B cell (primary cell): ENCODE measurements around the gene TBC1D14. TPM values are rescaled to one million over a fixed set of nuclear protein-coding genes. Genes with fewer than 3 reads are reported as not detected.
A peak's percentile ranks its signal among the peaks of the same experiment; 100 is the strongest.

Source experiments
- ATAC-seq: fragments of 200-7000 bp; cut with Tn5 transposase; one replicate; pipeline ENCODE4 v1.10.0; 2021; ENCODE audit warnings: low read depth, mild to moderate bottlenecking, moderate number of reproducible peaks, moderate library complexity
- CTCF ChIA-PET: fragments of 350-600 bp; sonication (Branson Sonifier 250); formaldehyde crosslinking; loops from one replicate; lab custom pipeline; 2021; ENCODE audit warnings: antibody characterized with exemption, inconsistent platforms; lab: Charles Lee
- POLR2A ChIA-PET: fragments of 350-600 bp; sonication (Branson Sonifier 250); formaldehyde crosslinking; loops from one replicate; lab custom pipeline; 2021; ENCODE audit warnings: antibody characterized with exemption; lab: Charles Lee
- DNase-seq: peaks from one replicate; pipeline ENCODE4 v3.0.0; 2013
- H2AFZ ChIP-seq: 2 replicates; pipeline ENCODE4 v1.6.1; 2012; ENCODE audit warnings: mild to moderate bottlenecking, low read depth, low read length; ENCODE audit not compliant: insufficient read depth, poor library complexity, severe bottlenecking
- H3K27ac ChIP-seq, 2 donors: 1 replicate in 1 of 2; 2 replicates in 1 of 2; pipeline ENCODE4 v1.5.1; 2012 to 2013; ENCODE audit warnings: low read length in 2 of 2, mild to moderate bottlenecking in 2 of 2, moderate library complexity in 1 of 2
- H3K27me3 ChIP-seq, 4 experiments: fragments of 200-600 bp in 1 of 4; sonication (generic) in 1 of 4; replicated peaks in 1 of 4; 1 replicate in 2 of 4; 2 replicates in 2 of 4; pipeline versions ENCODE4 v1.6.1 to v1.7.0; 2013 to 2016; ENCODE audit warnings: low read length in 3 of 4, mild to moderate bottlenecking in 2 of 4, mixed read lengths in 1 of 4, moderate library complexity in 1 of 4; ENCODE audit not compliant: insufficient read depth in 4 of 4, control insufficient read depth in 3 of 4; ENCODE audit errors: control extremely low read depth in 1 of 4
- H3K36me3 ChIP-seq, 2 experiments: replicated peaks in 1 of 2; 1 replicate in 1 of 2; 2 replicates in 1 of 2; pipeline versions ENCODE4 v1.6.1 to v1.7.1; 2013; ENCODE audit warnings: low read length in 1 of 2; ENCODE audit not compliant: insufficient read depth in 2 of 2, control insufficient read depth in 1 of 2; ENCODE audit errors: control extremely low read depth in 1 of 2, extremely low read depth in 1 of 2
- H3K4me1 ChIP-seq, 2 donors: fragments of 200-600 bp in 1 of 2; sonication (generic) in 1 of 2; 1 replicate in 1 of 2; 2 replicates in 1 of 2; pipeline versions ENCODE4 v1.5.1 to v1.6.1; 2013 to 2017; ENCODE audit warnings: low read length in 2 of 2; ENCODE audit not compliant: control insufficient read depth in 2 of 2, insufficient read depth in 2 of 2
- H3K4me2 ChIP-seq: replicated peaks from 2 replicates; pipeline ENCODE3; 2012; ENCODE audit warnings: mild to moderate bottlenecking, low read depth, low read length; ENCODE audit not compliant: poor library complexity, severe bottlenecking
- H3K4me3 ChIP-seq, 5 experiments: fragments of 200-600 bp in 1 of 5; sonication (generic) in 1 of 5; 1 replicate in 3 of 5; 2 replicates in 2 of 5; pipeline versions ENCODE4 v1.5.1 to v1.7.0; 2011 to 2016; ENCODE audit warnings: low read length in 4 of 5, mild to moderate bottlenecking in 4 of 5, low read depth in 2 of 5, control low read depth in 1 of 5, moderate library complexity in 1 of 5; ENCODE audit not compliant: insufficient read depth in 1 of 5; ENCODE audit errors: control extremely low read depth in 1 of 5, extremely low read depth in 1 of 5
- H3K79me2 ChIP-seq: fragments of 200-600 bp; sonication (generic); one replicate; pipeline ENCODE4 v1.6.0; 2016; ENCODE audit warnings: low read length; ENCODE audit not compliant: control insufficient read depth, insufficient read depth
- H3K9ac ChIP-seq: fragments of 200-600 bp; sonication (generic); 2 replicates; pipeline ENCODE4 v1.6.1; 2017; ENCODE audit warnings: mild to moderate bottlenecking, low read length, moderate library complexity
- H3K9me3 ChIP-seq, 3 donors: one replicate each; pipeline versions ENCODE4 v1.6.1 to v1.7.1; 2013; ENCODE audit warnings: low read length in 2 of 3; ENCODE audit not compliant: control insufficient read depth in 2 of 3, insufficient read depth in 1 of 3; ENCODE audit errors: control extremely low read depth in 1 of 3
- H4K20me1 ChIP-seq: 2 replicates; pipeline ENCODE4 v1.6.0; 2012; ENCODE audit warnings: mild to moderate bottlenecking, low read length; ENCODE audit not compliant: insufficient read depth, control insufficient read depth, poor library complexity, severe bottlenecking
- H3K27ac Mint-ChIP-seq: one replicate; pipeline ENCODE4 v1.8.0; 2021; ENCODE audit warnings: mixed read lengths
- H3K27me3 Mint-ChIP-seq: one replicate; pipeline ENCODE4 v1.8.0; 2021; ENCODE audit warnings: mixed read lengths
- H3K4me1 Mint-ChIP-seq: one replicate; pipeline ENCODE4 v1.8.0; 2021; ENCODE audit warnings: mixed read lengths
- H3K4me3 Mint-ChIP-seq: one replicate; pipeline ENCODE4 v1.8.0; 2021; ENCODE audit warnings: mixed read lengths
- H3K9me3 Mint-ChIP-seq: one replicate; pipeline ENCODE4 v1.8.0; 2022; ENCODE audit warnings: mixed read lengths; ENCODE audit not compliant: insufficient read depth
- CTCF ChIP-seq: fragments of 200-600 bp; IDR thresholded peaks from one replicate; pipeline ENCODE4 v1.8.0; 2022; ENCODE audit warnings: antibody characterized with exemption, mild to moderate bottlenecking
- EZH2 ChIP-seq: IDR thresholded peaks from 2 replicates; pipeline ENCODE4 v1.6.1; 2012; ENCODE audit warnings: borderline replicate concordance, low read depth, mild to moderate bottlenecking, moderate library complexity, low read length; ENCODE audit not compliant: insufficient read depth, poor library complexity, severe bottlenecking
- WGBS: methylation state at CpG from one replicate; pipeline ENCODE4 v1.1.5; 2013; ENCODE audit warnings: missing lambda C conversion rate; ENCODE audit not compliant: insufficient coverage; 5-methylcytosine and 5-hydroxymethylcytosine counted together
- intact Hi-C: fragments of 100-400 bp; cut with micrococcal nuclease; formaldehyde crosslinking; loops from one replicate; pipeline ENCODE4 v1.10.0; 2022
- polyA plus RNA-seq: library from polyadenylated mRNA; depleted of rRNA; stranded (reverse); fragments of >200 nt; gene quantifications from 2 replicates; pipeline ENCODE4 v1.2.3, GENCODE V29; 2012
- total RNA-seq, 2 donors: library from RNA; stranded (reverse); fragments of 120-200 nt in 1 of 2; gene quantifications; 1 replicate in 1 of 2; 2 replicates in 1 of 2; pipeline versions ENCODE4 v1.2.3 to v1.2.4, GENCODE V29; 2013 to 2022

Gene TBC1D14
- total and polyA plus RNA-seq, 2 donors (not counting 1 experiment from before 2014, with no cell fraction given) = 21.9 to 42.0 TPM

- WGBS = 41% methylated on average over 27 of the region's 29 CpGs
- intact Hi-C loops = no loop called here
- H3K4me2 ChIP-seq = peak overlapping the region; percentile 82
- H3K79me2 ChIP-seq = peaks cover 59% of the 10 kb centered on the region
- no peaks in the 10 kb centered on the region for H3K9me3 ChIP-seq
- ATAC-seq (no peak), DNase-seq (no peak)
- Mint-ChIP-seq H3K4me1 (peaks cover 59% of the 10 kb centered on the region), H3K27ac (peak overlapping the region; percentile 86), H3K4me3 (peak overlapping the region; percentile 91), H3K9me3 (no peaks in the 10 kb centered on the region), H3K27me3 (no peaks in the 10 kb centered on the region)
- peak overlapping the region; percentile 32 to 96 (median 95) for H3K4me3 ChIP-seq
- peak overlapping the region; percentile 97 for H3K9ac ChIP-seq
- POLR2A ChIA-PET = interaction anchor here (1.0 to 4.6 kb wide), 5 partner anchors 15 to 81 kb away, joined by 3 to 36 read pairs (median 4); partner anchors contain the start of gene GRPEL1
- H3K27me3 ChIP-seq = no peaks in the 10 kb centered on the region
- CTCF ChIA-PET = interaction anchor here (0.6 to 9.5 kb wide), 9 partner anchors 9 to 134 kb away, joined by 3 to 164 read pairs (median 6); partner anchors contain the start of genes GRPEL1 and TBC1D14
- H3K4me1 ChIP-seq = peaks cover 31 to 48% of the 10 kb centered on the region in 2 donors
- TF ChIP-seq CTCF (no peak), EZH2 (no peak)
- peak overlapping the region; percentile 68 to 85 for H3K27ac ChIP-seq
- peaks cover 0 to 1% of the 10 kb centered on the region in 2 experiments for H3K36me3 ChIP-seq
- H2AFZ ChIP-seq = peak overlapping the region; percentile 89
- H4K20me1 ChIP-seq = peaks cover 57% of the 10 kb centered on the region
Observed at GRCh38 chr4:7044137-7044930, 134.7 kb downstream of the TBC1D14 start.

GRCh38 chr4:7045553-7045952, 135.9 kb downstream of the TBC1D14 start:
- peak overlapping the region; percentile 73 for H3K27ac Mint-ChIP-seq
- WGBS = 78% methylated on average over 7 of the region's 8 CpGs

More at GRCh38 chr4:7045553-7045952, 135.9 kb downstream of the TBC1D14 start:
- Histone ChIP-seq H3K9ac (peak overlapping the region; percentile 97), H2AFZ (no peak overlapping the region), H3K4me3 (peak overlapping the region in 1 of 5 experiments; percentile 18), H3K4me2 (peak overlapping the region; percentile 82), H3K36me3 (peaks cover 1 to 3% of the 10 kb centered on the region in 2 experiments), H3K27ac (no peak overlapping the region), H4K20me1 (peaks cover 69% of the 10 kb centered on the region), H3K79me2 (peaks cover 71% of the 10 kb centered on the region), H3K4me1 (peaks cover 31 to 48% of the 10 kb centered on the region in 2 donors), H3K9me3 (no peaks in the 10 kb centered on the region), H3K27me3 (no peaks in the 10 kb centered on the region)
- ChIA-PET CTCF (interaction anchor here (1.0 to 9.5 kb wide), 4 partner anchors 10 to 135 kb away, joined by 3 to 164 read pairs (median 8); partner anchors contain the start of genes GRPEL1 and TBC1D14), POLR2A (interaction anchor here (1.5 kb wide), 1 partner anchor 22 kb away, joined by 9 read pairs; the partner anchor contains the start of gene GRPEL1)
- TF ChIP-seq EZH2 = no peak
- TF ChIP-seq CTCF = no peak
- no peak for DNase-seq
- peak overlapping the region; percentile 91 for H3K4me3 Mint-ChIP-seq
- no peak for ATAC-seq
- intact Hi-C loops = no loop called here
- H3K9me3 Mint-ChIP-seq = no peaks in the 10 kb centered on the region
- H3K4me1 Mint-ChIP-seq = peaks cover 63% of the 10 kb centered on the region
- no peaks in the 10 kb centered on the region for H3K27me3 Mint-ChIP-seq
